GM12874 (cell line): ENCODE results near the gene ERBB4.

Experiments
- TF ChIP-seq, protein P1 (sequence below): IDR thresholded peaks from 2 replicates; pipeline ENCODE4 v1.5.1; 2011; ENCODE audit warnings: low read depth, mild to moderate bottlenecking, control low read depth, low read length, moderate library complexity; ENCODE audit not compliant: insufficient read depth

ERBB4 gene

DNA sequence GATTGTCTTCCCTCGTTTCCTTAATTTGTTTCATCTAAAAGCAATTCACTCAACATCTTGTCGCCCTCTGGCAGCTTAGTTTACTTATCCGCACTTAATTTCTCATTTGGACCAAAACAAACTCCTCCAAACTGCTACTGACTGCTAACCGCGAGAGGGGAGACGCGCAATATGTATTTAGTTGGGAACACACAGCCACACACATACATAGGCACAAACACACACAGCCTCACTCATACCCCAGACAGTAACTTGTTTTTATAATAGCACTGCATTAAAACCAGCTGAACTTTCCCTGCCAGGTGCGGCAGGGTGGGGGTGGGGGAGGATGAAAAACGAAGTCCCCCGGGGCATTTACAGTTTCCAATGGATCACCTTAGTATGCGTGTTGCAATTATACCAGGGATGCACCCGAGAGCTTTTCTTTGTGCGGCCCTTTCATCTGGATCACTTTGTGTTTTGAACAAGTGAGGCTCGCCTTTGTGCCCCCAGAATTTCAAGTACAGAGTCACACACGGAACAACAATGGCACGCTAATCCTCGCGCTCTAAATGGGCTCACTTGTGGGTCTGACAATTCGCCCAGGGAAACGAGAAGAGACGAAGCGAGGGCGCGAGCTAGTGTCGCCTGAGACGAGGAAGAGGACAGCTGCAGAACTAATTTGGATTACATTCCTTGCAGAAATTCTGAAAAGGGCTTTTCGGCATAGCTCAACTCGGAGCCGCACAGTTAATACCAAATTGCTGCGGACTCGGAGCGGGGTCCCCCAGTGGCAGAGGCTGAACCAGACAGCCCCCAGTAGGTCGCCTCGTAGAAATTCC lies 2.4 kb downstream of the ERBB4 start:
- TF ChIP-seq, protein P1, sequence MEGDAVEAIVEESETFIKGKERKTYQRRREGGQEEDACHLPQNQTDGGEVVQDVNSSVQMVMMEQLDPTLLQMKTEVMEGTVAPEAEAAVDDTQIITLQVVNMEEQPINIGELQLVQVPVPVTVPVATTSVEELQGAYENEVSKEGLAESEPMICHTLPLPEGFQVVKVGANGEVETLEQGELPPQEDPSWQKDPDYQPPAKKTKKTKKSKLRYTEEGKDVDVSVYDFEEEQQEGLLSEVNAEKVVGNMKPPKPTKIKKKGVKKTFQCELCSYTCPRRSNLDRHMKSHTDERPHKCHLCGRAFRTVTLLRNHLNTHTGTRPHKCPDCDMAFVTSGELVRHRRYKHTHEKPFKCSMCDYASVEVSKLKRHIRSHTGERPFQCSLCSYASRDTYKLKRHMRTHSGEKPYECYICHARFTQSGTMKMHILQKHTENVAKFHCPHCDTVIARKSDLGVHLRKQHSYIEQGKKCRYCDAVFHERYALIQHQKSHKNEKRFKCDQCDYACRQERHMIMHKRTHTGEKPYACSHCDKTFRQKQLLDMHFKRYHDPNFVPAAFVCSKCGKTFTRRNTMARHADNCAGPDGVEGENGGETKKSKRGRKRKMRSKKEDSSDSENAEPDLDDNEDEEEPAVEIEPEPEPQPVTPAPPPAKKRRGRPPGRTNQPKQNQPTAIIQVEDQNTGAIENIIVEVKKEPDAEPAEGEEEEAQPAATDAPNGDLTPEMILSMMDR = no peak

DNA sequence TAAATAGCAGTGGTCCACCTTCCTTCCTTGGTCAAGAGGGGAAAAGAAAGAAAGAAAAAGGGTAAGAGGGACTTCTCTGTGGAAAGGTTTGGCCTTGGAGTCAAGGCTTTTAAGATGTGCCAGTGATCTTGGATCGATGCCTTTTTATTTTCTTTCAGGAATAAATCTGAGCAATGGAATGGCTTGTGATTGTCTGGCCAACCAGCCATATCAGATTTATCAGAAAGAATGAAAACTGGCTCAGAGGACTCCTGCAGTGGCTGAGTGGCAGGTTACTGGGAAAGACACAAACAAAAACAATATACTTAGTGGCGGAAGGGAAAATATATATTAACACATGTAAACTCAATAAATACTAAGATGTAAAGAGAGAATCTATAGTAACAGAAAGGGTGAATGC lies 4.3 kb downstream of the ERBB4 start:
- TF ChIP-seq, protein P1 = no peak

DNA sequence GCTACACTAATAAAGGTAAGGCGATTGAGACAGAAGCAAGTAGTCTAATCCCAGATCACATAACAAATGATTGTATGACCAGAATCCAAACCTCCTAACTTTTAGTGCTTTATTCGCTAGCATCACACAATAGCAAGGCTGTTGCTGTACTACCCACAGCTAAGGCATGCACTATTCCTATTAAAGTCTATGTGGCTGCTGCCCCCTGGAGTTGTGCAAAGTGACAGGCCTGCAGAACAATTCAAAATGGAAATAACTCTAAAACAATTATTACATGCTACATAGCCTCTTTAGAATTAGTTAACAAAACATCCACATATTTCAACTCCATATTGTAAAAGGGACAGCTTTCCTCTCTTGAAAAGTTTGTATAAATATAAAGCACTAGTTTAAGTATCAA lies 6.0 kb downstream of the ERBB4 start:
- TF ChIP-seq, protein P1 = no peak

DNA sequence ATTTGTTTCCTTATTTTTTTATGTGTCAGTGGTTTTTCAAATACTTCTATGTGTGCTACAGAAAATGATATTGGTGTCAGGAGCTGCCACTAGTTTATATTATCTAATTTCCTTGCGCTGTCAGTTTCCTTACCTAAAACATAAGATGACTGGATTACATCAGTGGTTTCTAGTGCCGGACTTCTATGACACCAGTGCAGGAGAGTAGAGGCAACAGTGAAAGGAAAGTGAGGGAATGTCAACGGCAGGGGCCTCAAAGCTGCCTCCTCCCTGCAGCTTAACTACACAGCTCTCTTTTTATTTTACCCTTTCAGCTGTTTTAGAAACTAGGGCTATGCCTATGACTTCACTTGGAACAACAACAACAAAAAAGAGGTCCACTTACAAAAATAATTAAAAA lies 6.5 kb downstream of the ERBB4 start:
- TF ChIP-seq, protein P1 = no peak

DNA sequence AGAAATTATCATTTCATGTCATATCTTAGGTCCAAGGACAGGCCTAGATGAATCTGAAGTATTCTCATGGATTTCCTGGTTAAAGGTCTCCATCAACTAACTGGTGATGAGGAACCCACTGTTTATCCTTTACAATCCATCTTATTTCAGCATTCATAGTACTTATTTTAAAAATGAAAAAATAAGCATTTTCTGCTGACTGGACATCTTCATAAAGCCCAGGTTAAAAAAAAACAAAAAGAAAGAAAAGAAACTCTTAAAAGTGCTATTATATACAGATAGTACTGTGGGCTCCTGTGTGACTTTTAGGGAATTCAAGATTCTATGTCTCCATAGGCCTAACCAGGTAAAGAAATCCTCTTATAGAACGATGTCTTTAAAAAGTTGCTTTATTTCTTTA lies 7.1 kb downstream of the ERBB4 start:
- TF ChIP-seq, protein P1 = no peak

DNA sequence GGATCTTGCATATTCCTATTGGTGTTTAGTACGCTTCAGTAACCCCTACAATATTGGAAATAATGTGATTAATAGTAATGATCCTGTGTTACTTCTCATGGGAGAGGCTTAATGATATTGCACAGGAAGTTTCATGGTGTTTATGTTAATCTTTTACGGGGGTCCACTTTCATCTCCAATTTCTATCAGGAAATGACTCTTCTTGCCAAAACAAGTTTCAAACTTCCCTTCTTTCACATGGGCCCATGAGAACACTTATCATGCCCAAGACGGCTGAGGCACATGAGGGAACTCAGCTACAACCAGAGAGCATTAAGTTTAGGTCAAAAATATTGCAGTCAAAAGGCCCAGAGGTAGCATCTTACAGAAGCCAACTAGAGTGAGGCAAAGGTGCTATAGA lies 7.6 kb downstream of the ERBB4 start:
- TF ChIP-seq, protein P1 = no peak

DNA sequence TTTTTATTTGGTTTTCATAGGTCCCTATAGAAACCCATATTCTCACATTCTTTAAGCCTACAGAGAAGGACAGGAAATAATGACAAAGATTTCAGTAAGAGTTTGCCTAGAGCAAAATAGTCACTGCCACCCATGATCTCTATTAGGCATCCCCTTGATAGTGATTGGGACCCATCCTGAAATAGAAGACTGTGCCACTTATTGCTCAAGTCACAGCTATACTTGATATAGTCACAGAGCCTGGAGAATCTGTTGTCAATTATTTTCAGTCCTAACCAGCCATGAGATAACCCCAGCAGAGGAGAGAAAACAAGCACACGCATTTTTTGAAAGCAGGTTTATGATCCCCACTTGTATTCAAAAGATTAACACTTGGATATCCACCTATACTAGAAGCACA lies 8.2 kb downstream of the ERBB4 start:
- TF ChIP-seq, protein P1 = no peak
